Ishikawa (cell line): Measurements from ENCODE around the gene LYRM4.

Experiments used
- CEBPB ChIP-seq: IDR thresholded peaks from 2 replicates; pipeline ENCODE4 v1.6.1; 2012
- CREB1 ChIP-seq: IDR thresholded peaks from 2 replicates; pipeline ENCODE4 v1.6.1; 2012; ENCODE audit warnings: low read depth
- EGR1 ChIP-seq: IDR thresholded peaks from 2 replicates; pipeline ENCODE4 v1.6.1; 2012
- EP300 ChIP-seq: IDR thresholded peaks from 2 replicates; pipeline ENCODE4 v1.6.1; 2012; ENCODE audit warnings: borderline replicate concordance
- FOXM1 ChIP-seq: IDR thresholded peaks from 2 replicates; pipeline ENCODE4 v1.6.1; 2012; ENCODE audit warnings: low read depth, borderline replicate concordance
- MAX ChIP-seq: IDR thresholded peaks from 2 replicates; pipeline ENCODE4 v1.6.1; 2012
- NFIC ChIP-seq: IDR thresholded peaks from 2 replicates; pipeline ENCODE4 v1.6.1; 2012
- RAD21 ChIP-seq: IDR thresholded peaks from 2 replicates; pipeline ENCODE4 v1.6.1; 2012; ENCODE audit warnings: low read depth
- REST ChIP-seq: IDR thresholded peaks from 2 replicates; pipeline ENCODE4 v1.6.1; 2012; ENCODE audit warnings: low read depth, mild to moderate bottlenecking
- TAF1 ChIP-seq: IDR thresholded peaks from 2 replicates; pipeline ENCODE4 v1.6.1; 2012; ENCODE audit warnings: low read depth, mild to moderate bottlenecking
- TCF12 ChIP-seq: IDR thresholded peaks from 2 replicates; pipeline ENCODE4 v1.6.1; 2012; ENCODE audit warnings: low read depth
- TEAD4 ChIP-seq: IDR thresholded peaks from 2 replicates; pipeline ENCODE4 v1.6.1; 2012
- USF1 ChIP-seq: IDR thresholded peaks from 2 replicates; pipeline ENCODE4 v1.6.1; 2012
- YY1 ChIP-seq: IDR thresholded peaks from 2 replicates; pipeline ENCODE4 v1.6.1; 2012; ENCODE audit warnings: low read depth
- ZBTB7A ChIP-seq: IDR thresholded peaks from 2 replicates; pipeline ENCODE4 v1.6.1; 2012; ENCODE audit warnings: low read depth

Gene LYRM4

GRCh38 chr6:5208471-5208971, 52.2 kb downstream of the LYRM4 start:
- TF ChIP-seq TAF1 (no peak), EGR1 (no peak), REST (no peak), CREB1 (no peak), TCF12 (no peak), EP300 (no peak), MAX (no peak), YY1 (no peak), ZBTB7A (no peak), USF1 (no peak), CEBPB (no peak), NFIC (no peak)

GRCh38 chr6:5208057-5208456, 52.7 kb downstream of the LYRM4 start:
- TF ChIP-seq USF1: no peak
- no peak for TF ChIP-seq ZBTB7A
- TF ChIP-seq RAD21: no peak
- TF ChIP-seq EP300: no peak
- no peak for TF ChIP-seq CREB1
- TF ChIP-seq FOXM1: no peak

GRCh38 chr6:5206920-5207561, 53.7 kb downstream of the LYRM4 start:
- no peak for TF ChIP-seq CREB1
- TF ChIP-seq CEBPB: no peak
- TF ChIP-seq FOXM1: no peak
- no peak for TF ChIP-seq TEAD4
- no peak for TF ChIP-seq USF1
- TF ChIP-seq NFIC: no peak
- TF ChIP-seq EP300: no peak
- TF ChIP-seq ZBTB7A: no peak
- no peak for TF ChIP-seq REST
- no peak for TF ChIP-seq TCF12
- TF ChIP-seq MAX: no peak
- TF ChIP-seq EGR1: no peak
- no peak for TF ChIP-seq RAD21
- no peak for TF ChIP-seq TAF1
- no peak for TF ChIP-seq YY1

GRCh38 chr6:5205877-5206850, 54.6 kb downstream of the LYRM4 start:
- TF ChIP-seq TAF1 (no peak), CEBPB (peak; percentile 80), EP300 (no peak), ZBTB7A (no peak), NFIC (peak; percentile 35; the same call in 1 of the 2 replicates), MAX (peak; percentile 31)

GRCh38 chr6:5205035-5205507, 55.7 kb downstream of the LYRM4 start:
- TF ChIP-seq YY1: no peak
- TF ChIP-seq EGR1: no peak
- no peak for TF ChIP-seq CEBPB
- TF ChIP-seq REST: no peak
